Putamen (tissue), 1 donor: Measurements from ENCODE around the gene MICAL2.

Experiments
- DNase-seq: peaks from one replicate; pipeline ENCODE4 v3.0.0-alpha.2; 2016; ENCODE audit warnings: low spot score

The MICAL2 gene

DNA sequence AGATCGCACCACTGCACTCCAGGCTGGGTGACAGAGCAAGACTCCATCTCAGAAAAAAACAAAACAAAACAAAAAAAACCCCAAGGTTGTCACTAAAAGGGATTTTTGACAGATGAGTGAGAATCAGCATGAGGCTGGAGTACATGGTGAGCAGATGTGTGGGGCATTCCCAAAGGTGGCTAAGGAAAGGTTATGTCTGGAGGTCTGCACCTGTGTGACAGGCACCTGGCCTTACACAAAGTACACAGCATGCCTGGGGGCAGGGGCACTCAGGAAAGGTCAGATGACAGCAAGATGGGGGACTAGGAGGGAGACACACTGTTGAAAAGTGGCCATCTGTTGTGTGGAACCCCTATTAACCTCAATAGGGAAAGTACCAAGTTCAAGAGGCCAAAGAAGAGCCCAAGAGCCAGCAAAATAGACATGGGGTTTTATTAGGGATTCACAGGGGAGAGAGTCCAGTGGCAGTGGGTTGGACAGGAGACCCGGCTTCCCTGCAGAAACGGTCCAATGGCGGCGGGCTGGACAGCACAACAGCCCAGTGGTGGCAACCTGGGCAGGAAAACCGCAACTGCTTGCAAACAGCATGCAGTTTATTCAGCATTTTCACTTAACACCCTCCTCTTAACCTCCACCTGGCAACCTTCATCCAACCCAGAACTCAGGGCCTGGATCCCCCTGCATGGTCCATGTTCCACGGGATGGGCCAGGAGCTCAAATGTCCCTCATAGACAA is 101.1 kb downstream of the MICAL2 start:
- DNase-seq = no peak

GRCh38 chr11:12212174-12212820 is 101.9 kb downstream of the MICAL2 start:
- DNase-seq = no peak

DNA sequence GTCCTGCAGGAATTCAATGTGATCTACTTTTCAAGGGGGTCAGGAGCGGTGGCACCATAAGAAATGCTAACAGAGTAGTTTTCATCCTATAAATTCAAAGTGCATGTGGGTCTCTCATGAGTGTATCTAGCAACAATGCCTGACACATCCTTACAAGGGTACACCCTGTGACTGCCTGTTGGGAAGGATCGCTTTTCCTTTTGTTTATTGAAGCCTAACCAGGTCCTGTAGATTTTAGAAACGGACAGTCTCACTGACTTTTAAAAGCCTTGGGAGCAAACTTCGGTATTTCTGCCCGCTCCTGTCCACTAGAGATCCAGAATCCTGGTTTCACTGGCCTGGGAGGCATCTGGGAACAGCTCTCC is 102.4 kb downstream of the MICAL2 start:
- no peak for DNase-seq

DNA sequence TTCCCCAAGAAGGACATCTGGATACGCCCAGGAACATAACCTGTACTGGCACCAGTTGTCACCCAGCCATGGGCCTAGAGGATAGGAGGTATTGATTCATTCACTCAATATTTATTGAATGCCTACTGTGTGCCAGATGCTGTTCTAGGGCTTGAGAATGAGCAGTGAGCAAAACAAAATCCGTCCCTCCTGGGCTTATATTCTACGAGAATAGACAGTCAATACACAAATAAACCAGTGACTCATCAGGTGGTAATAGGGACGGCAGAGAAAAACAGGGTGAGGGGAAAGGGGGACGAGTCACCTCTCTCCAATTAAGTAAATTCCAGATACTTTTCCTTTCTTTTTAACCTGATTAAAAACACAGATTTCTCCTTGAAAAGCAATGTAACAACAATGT is 103.5 kb downstream of the MICAL2 start:
- no peak for DNase-seq

- DNase-seq = no peak
Observed at GRCh38 chr11:12214751-12215150, 104.4 kb downstream of the MICAL2 start.

GRCh38 chr11:12215181-12215593 is 104.8 kb downstream of the MICAL2 start:
- no peak for DNase-seq

- no peak for DNase-seq
Observed at GRCh38 chr11:12216041-12216451, 105.7 kb downstream of the MICAL2 start.

GRCh38 chr11:12216671-12217374 is 106.4 kb downstream of the MICAL2 start:
- DNase-seq = peak; percentile 31

DNA sequence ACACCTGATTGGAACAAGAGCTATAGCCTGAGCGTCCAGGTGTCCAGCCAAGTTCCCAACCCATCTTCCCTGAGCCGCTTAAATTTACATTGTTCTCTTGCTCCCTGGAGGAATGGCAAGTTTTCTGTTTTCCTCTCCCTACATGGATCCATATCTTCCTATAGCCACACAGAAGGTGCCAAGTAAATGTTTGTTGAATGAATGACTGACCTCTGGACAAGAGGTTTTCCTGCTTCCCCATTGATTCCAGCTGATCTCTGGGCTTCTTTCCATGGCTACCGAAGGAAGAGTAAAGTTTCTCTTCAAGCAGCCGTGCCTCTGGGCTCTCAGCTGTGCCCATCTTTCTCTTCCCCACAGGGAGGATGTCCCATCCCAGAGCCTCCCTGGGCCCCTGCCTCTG is 107.5 kb downstream of the MICAL2 start:
- no peak for DNase-seq

GRCh38 chr11:12218909-12219308 is 108.5 kb downstream of the MICAL2 start:
- DNase-seq = no peak

DNA sequence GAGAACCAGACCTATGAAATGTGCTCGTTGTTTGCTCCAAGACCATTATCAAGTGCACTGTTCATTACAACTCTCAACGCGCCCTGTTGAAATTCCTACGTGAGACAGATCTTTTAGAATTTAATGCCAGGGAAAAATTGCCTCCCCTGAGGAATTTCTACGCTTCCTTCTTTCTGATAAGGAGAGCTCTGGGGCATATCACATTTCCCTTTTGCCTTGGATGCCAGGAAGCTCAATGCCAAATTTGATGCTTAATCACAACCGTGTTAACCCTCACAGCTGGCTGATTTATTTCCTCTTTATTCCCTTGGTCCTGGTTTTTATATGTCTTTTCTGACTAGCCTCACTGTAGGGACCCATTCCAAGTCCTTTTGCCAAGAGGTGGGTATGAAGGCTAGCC is 109.4 kb downstream of the MICAL2 start:
- no peak for DNase-seq

GRCh38 chr11:12220305-12220704 is 109.9 kb downstream of the MICAL2 start:
- DNase-seq = no peak

DNA sequence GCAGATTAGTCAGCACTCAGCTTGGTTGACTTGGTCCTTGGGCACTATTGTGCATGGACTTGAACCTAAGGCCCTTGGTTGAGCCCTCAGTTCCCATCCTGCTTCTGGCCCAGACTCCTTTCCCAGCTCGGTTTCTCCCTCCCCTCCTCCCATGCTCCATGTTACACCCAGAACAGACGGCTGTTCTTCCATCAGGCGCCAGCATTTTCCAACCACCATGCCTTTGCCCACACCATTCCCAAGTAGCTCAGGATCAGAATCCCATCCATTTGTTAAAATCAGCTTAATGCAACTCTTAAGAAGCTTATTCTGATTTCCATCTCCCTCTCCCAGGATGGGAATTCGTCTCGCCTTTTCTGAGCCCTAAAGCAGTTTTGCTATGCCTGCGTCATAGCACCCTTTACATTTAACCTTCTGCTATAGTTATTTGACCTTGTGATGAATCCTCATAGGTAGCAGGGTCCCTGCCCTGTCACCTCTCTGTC is 110.7 kb downstream of the MICAL2 start:
- DNase-seq = no peak

DNA sequence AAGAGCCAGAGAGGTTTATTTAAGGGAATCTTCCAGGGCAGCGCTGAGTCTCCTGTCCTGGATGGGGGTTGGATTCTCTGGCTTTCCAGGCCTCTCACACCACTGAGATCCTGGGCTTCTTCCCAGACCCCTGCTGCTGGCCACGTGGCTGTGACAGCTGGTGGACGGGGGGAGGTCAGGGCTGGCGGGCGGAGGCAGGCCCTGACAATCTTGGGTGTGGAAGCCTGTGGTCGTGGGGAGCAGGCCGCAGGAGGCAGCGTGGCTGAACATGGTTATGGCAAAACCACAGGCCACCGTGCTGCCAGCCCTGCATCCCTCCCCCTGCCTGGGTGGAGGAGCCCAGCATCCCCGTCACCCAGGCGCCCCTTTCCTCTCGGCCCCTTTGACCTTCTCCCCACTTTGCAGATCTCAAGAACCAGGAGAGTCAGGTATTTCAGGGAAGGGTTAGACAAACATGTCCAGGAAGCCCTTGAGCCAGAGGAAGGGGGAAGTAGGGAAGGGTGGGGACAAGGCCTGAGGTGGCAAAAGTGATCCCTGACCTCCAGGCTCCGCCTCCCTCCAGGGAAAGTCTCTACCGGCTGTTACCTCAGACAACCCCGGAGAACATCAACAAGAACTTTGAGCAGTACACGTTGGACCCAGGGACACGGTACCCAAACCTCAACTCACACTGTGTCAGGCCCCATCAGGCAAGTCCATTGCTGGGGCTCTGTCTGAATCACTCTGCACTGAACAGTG is 111.8 kb downstream of the MICAL2 start:
- DNase-seq = no peak

DNA sequence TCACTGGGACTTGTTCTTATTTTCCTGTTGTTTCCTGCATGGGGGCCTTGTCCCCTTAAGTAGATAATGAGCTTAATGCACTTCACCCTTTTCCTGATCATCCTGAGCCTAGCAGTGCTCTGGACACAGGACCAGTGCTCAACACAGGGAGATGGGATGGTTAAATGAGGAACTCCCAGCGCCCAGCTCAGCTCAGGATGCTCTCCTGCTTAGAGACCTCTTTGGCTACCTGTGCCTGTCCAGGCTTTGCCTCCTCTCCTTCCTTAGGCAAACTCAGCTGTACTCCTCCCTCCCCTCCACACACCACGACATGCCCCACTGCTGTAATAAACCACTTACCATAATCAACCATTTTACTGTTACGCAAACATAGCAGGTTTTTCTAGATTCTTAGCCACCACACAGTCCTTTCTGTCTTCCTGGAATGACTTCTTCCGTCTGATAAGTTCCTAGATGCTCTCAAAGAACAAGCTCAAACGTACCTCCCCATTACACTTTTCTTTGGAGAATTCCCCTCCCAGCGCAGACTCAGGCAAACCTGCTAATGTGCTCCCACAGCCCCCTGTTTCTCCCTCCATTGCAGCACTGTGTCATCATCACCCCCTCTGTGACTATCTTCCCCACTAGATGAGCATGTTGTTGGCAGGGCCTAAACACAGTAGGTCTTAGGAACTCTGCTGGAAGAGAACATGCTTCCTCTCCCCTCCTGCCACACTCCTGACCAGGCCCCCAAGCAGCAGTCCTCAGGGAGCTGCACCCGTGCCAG is 113.6 kb downstream of the MICAL2 start:
- no peak for DNase-seq

DNA sequence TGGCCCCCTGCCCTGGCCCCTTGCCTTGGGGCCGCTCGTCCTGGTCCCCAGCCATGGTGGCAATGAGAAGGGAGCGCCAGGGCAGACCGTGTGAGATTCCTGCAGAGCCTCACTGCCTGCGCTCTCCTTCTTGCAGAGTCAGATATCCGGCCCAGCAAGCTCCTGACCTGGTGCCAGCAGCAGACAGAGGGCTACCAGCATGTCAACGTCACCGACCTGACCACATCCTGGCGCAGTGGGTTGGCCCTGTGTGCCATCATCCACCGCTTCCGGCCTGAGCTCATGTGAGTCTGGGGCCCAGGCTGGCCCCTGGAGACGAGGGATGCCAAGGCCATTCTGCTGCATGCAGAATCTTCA is 114.1 kb downstream of the MICAL2 start:
- no peak for DNase-seq

GRCh38 chr11:12225046-12225739 is 114.8 kb downstream of the MICAL2 start:
- DNase-seq = no peak

GRCh38 chr11:12226093-12226492 is 115.7 kb downstream of the MICAL2 start:
- no peak for DNase-seq

DNA sequence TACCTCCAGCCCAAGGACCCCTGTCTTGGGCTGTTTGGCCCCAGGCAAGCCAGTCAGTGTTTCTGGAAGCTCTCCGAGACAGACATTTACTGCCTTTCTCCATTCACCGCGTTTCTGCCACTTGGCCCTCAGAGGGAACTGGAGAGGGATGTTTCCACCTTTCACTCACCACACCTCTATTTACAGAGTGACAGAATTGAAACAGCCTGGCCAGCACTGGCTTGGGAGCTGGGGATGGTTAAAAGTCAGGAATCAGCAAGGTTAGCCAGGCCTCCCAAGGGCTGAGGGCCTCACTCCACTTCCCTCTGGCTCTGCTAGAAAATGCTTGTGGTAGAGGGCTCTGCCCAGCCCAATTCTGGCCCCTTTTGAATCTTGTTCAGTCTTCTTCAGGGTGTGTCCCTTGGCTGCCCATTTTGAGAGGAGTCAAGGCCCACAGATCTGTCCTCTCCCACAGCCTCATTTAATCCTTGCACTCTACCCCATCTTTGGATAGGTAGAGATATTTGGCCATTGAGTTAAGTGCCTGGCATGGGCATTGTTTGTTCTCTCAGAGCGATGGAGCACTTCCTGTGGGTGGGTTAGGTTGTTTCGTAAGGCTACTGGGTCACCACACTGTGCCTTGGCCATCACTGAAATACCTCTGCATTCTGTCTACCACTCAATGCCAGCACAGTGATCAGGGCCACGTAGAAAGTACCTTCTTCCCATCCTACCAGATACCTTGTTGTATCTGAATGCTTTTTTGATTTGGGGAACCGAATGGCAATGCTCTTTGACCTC is 119.2 kb downstream of the MICAL2 start:
- DNase-seq = no peak

DNA sequence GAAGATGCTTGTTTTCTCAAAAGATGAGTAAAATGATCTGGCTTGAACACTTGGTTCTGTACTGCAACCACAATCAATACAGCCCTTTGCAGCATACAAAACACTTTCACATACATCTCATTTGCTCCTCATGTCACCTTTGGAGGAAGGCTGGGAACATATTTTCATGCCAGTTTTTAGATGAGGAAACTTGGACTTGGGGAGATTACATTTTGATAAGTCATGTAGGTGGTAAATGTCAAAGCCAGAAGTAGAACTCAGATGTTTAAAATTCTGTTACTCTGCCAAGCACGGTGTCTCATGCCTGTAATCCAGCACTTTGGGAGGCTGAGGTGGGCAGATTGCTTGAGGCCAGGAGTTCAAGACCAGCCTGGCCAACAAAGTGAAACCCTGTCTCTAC is 121.8 kb downstream of the MICAL2 start:
- DNase-seq = no peak
